ENCODE results near the gene MOB3B.

- TF ChIP-seq, protein P1, sequence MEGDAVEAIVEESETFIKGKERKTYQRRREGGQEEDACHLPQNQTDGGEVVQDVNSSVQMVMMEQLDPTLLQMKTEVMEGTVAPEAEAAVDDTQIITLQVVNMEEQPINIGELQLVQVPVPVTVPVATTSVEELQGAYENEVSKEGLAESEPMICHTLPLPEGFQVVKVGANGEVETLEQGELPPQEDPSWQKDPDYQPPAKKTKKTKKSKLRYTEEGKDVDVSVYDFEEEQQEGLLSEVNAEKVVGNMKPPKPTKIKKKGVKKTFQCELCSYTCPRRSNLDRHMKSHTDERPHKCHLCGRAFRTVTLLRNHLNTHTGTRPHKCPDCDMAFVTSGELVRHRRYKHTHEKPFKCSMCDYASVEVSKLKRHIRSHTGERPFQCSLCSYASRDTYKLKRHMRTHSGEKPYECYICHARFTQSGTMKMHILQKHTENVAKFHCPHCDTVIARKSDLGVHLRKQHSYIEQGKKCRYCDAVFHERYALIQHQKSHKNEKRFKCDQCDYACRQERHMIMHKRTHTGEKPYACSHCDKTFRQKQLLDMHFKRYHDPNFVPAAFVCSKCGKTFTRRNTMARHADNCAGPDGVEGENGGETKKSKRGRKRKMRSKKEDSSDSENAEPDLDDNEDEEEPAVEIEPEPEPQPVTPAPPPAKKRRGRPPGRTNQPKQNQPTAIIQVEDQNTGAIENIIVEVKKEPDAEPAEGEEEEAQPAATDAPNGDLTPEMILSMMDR (IDR thresholded peaks at IDR 0.05) = no peak
- TF ChIP-seq POLR2AphosphoS5 (IDR thresholded peaks at IDR 0.05) = no peak
Observed at GRCh38 chr9:27347889-27348288, 181.7 kb downstream of the MOB3B start.
